OCI-LY3 (cell line): ENCODE measurements around the gene LHFPL2.
"Not testable (repeated sequence)": the region's sequence is repeated elsewhere in the genome, so short reads cannot be mapped to it uniquely, and the experiment has no call there.

Experiments used
- EZH2phosphoT487 ChIP-seq: fragments of 200-600 bp; shearing (Covaris generic); IDR thresholded peaks from 2 replicates; pipeline ENCODE4 v1.6.1; 2018; ENCODE audit warnings: antibody characterized with exemption, mixed run types, low read depth
- TF ChIP-seq, protein P1 (sequence below): fragments of 200-600, 300-600 bp; sonication (generic); IDR thresholded peaks from 2 replicates; pipeline ENCODE4 v1.5.1; 2014; ENCODE audit warnings: antibody characterized with exemption, low read length, low read depth

- TF ChIP-seq EZH2phosphoT487 = not testable (repeated sequence)
- TF ChIP-seq, protein P1, sequence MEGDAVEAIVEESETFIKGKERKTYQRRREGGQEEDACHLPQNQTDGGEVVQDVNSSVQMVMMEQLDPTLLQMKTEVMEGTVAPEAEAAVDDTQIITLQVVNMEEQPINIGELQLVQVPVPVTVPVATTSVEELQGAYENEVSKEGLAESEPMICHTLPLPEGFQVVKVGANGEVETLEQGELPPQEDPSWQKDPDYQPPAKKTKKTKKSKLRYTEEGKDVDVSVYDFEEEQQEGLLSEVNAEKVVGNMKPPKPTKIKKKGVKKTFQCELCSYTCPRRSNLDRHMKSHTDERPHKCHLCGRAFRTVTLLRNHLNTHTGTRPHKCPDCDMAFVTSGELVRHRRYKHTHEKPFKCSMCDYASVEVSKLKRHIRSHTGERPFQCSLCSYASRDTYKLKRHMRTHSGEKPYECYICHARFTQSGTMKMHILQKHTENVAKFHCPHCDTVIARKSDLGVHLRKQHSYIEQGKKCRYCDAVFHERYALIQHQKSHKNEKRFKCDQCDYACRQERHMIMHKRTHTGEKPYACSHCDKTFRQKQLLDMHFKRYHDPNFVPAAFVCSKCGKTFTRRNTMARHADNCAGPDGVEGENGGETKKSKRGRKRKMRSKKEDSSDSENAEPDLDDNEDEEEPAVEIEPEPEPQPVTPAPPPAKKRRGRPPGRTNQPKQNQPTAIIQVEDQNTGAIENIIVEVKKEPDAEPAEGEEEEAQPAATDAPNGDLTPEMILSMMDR = not testable (repeated sequence)
Measured at GRCh38 chr5:78457507-78457906, 191.1 kb downstream of the LHFPL2 start.
